GM18951 (cell line): ENCODE results near the gene WDR37.
"Not testable (repeated sequence)": the region's sequence is repeated elsewhere in the genome, so short reads cannot be mapped to it uniquely, and the experiment has no call there.

Experiments used
- POLR2A ChIP-seq: IDR thresholded peaks from 4 replicates; pipeline ENCODE4 v1.6.1; 2011; ENCODE audit warnings: mild to moderate bottlenecking; ENCODE audit not compliant: insufficient read length, insufficient read depth; ENCODE audit errors: extremely low read depth
- in situ Hi-C: fragments of 300-500 bp; cut with MboI; formaldehyde crosslinking; loops from one replicate; pipeline ENCODE4 v1.12.0; 2022; ENCODE audit warnings: low sequenced_read_pairs, mixed read lengths, inconsistent platforms; ENCODE audit not compliant: unreplicated experiment

WDR37 gene

DNA sequence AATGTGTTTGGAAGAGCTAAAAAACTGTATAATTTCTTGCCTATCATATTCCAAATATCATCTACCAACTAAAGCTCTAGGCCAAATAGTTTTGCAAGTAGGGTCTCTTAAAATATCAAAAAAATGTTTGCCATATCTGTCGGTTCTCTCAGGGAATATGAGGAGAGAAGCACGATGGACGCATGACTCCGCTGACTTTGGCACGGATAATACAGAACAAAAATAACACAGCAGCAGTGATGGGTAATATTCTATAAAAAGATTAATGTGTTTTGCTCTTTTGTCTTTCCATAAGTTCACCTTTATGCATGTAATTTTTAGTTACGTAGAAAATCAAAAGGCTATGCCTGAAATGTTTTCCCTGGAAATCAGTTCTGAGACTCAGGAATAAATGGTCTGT, 29.6 kb upstream of the WDR37 start:
- in situ Hi-C loops, result no loop called here
- no peak for TF ChIP-seq POLR2A

DNA sequence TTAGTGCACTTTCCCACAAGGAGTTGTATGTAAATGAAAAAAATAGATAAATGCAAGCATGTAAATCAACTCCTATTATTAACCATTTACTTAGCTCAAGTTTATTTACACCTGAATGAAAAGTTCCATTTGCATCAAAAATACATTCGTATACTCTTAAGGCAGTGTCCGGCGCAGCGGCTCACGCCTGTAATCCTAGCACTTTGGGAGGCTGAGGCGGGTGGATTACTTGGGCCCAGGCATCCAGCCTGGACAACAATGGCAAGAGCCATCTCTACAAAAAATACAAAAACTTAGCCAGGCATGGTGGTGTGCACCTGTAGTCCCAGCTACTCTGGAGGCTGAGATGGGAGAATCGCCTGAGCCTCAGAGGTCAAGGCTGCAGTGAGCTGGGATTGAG, 26.3 kb upstream of the WDR37 start:
- in situ Hi-C loops, result no loop called here
- TF ChIP-seq POLR2A, result no peak

DNA sequence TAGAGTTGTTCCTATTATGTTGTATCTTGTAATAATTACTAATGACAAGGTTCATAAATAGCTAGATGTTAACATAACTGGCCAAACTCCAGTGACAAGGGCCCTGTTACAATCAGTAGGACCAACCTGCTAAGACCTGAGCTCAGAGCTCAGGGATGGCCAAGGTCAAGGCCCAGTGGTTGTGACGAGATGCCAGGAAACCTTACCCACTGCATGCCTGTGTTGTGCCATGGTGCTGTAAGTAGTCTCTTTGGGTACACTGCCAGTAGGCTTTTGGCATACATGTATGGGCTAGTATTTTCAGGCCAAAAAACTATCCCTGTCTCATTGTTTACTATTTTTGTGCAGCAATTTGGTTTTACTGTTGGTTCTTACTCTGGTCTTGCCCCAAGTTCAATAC, 22.6 kb upstream of the WDR37 start:
- in situ Hi-C loops, result no loop called here
- TF ChIP-seq POLR2A, result no peak

DNA sequence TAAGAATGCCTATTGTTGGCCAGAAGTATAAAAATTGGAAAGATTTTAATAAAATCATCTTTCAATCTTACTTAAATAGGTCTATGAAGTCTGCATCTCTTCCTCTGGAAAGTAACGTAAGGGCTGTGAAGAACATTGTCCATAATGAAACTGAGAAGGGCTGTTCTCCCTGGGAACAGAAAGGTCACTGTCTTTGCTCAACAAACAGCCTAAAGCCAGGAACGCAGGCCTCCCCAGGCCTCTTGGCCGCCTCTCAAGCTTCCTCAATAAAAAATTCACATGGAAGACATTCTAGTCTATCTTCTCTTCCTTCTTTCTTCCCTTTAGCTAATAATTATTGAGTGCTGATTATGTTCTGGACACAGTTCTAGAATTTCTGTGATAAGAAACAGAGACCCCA, 21.4 kb upstream of the WDR37 start:
- no peak for TF ChIP-seq POLR2A
- in situ Hi-C loops, result no loop called here

DNA sequence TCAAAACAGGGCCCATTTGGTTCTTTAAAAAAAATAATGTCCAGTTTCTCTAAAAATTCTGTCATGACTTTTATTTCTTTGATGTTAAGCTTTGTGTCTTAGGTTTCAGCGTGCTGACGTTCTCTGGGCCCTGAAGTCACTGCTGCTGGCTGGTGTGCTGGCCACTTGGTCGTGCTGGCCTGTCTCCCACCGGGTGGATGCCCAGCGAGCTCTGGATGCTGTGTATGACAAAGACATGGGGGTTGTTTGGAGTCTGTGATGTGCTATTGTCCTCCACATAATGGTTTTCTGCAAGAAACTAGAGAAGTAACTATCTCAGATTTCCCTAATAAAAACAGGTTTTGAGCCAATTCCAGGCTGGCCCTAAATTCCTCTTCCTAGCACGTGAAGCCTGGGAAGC, 21.0 kb upstream of the WDR37 start:
- in situ Hi-C loops, result no loop called here
- no peak for TF ChIP-seq POLR2A

DNA sequence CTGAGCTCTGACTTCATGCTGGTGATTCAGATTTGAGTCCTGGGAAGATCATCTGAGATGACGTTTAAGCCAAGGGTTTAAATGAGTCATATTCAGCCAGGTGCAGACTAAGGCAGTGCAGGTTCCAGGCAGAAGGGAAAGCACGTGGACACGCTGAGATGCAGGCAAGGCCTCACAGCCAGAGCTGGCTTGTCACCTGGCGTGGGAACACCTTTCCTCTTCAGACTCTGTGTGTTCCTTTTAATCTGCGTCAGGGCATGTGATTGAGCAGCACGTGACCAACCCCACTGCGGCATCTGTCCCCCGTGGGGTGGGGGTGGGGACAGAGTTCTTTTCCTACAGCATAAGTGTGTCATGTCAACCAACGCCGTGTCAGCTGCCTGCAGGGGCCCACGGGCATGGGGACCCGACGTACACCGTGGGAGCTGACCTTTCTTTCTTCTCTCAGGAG, 19.8 kb upstream of the WDR37 start:
- no peak for TF ChIP-seq POLR2A
- in situ Hi-C loops, result no loop called here

DNA sequence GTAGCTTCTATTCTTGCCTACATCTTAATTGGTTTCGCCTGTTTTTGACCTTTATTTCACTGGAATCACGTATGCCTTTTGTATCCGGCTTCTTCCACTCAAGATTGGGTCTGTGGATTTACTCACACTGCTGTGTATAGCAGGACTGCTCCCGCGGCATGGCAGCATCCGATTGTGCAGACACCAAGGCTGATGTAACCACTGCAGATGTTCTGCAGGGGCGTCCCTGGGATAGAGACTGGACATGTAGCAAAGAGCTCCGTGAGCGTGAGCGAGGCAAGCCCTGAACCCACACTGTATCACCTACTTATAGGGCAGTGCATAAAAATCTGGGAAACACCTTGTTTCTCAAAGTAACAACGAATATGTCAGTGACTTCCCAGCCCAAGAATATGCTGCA, 19.1 kb upstream of the WDR37 start:
- peak; percentile 16 for TF ChIP-seq POLR2A
- in situ Hi-C loops, result no loop called here

DNA sequence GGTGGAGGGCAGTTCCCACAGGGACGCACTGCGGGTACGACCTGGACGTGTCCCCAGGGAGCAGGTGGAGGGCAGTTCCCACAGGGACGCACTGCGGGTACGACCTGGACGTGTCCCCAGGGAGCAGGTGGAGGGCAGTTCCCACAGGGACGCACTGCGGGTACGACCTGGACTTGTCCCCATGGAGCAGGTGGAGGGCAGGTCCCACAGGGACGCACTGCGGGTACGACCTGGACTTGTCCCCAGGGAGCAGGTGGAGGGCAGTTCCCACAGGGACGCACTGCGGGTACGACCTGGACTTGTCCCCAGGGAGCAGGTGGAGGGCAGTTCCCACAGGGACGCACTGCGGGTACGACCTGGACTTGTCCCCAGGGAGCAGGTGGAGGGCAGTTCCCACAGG, 17.4 kb upstream of the WDR37 start:
- in situ Hi-C loops, result not testable (repeated sequence)

DNA sequence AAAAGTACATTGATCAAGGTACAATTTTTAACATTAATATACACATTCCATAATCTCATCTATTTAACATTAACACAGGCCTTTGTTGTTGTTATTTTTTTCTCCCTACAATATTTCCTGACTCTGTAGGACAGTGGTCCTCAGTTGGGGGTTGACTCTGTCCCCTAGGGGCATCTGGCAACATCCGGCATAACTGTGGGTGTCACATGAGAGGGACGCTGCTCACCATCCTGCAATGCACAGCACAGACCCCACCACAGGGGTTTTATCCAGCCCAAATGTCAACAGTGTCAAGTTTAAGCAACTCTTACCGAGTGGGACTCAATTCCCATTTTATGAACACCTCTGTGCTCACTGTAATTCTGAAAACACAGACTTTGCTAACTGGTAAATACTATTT, 16.1 kb upstream of the WDR37 start:
- TF ChIP-seq POLR2A, result no peak
- in situ Hi-C loops, result no loop called here

DNA sequence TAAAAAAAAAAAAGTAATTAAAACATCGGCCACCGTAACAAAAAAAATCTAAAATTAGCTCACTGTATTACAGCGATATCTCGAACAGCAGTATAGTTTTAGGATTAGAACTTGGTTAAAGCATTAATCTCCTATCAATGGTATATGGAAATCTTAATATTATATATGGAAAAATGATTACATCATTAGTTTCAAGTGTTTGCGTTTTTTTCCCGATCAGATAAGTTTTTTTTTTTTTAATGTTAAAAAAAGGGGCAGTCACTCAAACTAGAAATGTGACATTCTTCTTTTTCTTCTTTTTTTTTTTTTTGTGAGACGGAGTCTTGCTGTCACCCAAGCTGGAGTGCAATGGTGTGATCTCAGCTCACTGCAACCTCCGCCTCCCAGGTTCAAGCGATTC, 14.7 kb upstream of the WDR37 start:
- no peak for TF ChIP-seq POLR2A
- in situ Hi-C loops, result no loop called here

DNA sequence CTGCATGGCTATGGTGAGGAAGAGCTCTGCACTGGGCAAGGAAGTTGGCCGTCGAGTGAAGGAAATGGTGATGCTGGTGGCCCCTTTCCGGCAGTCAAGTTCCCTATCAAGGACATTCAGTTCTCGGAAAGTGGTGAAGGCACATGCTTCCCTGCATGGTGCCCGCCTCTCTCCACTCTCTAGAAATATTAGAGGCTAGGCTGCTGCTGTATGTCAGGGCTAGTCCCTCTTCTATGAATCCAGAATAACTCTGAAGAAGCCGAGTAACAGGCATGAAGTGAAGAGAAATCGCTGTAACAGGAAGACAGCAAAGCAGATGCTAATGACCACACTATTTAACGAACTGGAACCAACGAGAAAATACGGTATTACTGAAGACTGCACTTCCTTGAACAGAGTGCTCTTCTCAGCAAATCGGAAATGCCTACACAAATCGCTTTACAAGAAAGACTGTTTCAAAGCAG, 12.6 kb upstream of the WDR37 start:
- TF ChIP-seq POLR2A, result peak; percentile 25
- in situ Hi-C loops, result no loop called here

DNA sequence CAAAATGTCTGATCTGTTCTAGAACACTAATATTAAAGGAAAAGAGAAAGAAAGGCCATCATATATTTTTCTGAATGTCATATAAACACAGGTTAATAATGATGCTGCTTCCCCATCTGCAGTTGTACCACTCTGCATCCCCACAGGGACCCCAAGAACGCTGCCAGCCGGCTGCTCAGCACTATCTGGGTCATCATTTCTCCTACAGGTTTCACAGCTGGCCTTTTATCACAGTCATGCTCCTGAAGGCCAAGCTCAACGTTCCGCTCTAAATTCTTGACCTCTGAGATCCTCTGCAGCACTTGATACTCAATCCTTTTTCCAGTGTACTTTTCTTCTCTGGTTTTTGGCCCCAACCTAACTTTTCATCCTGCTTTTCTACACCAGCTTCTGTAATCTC, 12.0 kb upstream of the WDR37 start:
- no peak for TF ChIP-seq POLR2A
- in situ Hi-C loops, result no loop called here

DNA sequence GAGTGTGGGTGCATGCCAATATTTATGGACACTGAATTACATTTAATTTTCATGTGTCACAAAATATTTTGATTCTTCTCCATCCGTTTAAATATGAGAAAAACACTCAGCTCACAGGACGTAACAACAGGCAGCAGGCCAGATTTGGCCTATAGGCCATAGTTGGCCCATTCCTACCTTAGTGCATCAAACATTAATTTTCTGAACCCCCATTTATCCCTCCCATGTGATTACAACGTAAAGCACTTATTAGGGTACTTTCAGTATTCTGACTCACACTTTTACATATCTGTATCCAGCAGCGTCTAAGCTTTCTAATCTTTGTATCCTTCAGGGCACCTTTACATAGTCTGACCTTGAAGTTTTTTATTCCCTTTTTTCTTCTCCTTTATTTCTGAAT, 11.2 kb upstream of the WDR37 start:
- in situ Hi-C loops, result no loop called here
- no peak for TF ChIP-seq POLR2A

DNA sequence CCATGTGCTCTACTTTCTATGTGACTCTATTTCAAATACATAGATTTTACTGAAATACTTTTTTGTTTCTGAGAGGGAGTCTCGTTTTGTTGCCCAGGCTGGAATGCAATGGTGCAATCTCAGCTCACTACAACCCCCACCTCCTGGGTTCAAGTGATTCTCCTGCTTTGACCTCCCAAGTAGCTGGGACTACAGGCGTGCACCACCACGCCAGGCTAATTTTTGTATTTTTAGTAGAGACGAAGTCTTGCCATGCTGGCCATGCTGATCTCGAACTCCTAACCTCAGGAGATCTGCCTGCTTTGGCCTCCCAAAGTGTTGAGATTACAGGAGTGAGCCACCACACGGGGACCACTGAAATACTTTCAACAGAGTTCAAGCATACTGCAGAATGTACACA, 10.8 kb upstream of the WDR37 start:
- in situ Hi-C loops, result no loop called here
- TF ChIP-seq POLR2A, result no peak

DNA sequence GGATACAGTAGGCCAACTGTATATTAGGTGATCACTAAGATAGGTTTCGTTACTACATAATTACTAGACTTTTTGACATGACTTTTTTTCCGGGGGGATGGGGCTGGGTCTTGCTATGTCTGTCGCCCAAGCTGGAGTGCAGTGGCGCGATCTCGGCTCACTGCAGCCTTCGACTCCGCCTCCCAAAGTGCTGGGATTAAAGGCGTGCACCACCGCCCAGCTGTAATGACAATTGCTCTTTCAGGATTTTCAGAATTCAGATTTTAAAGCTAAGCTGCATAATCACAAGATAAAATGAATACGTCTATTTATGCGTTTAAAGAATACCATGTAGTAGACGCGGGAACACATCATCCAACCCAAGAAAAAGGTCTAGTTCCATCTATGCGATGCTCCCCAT, 8.2 kb upstream of the WDR37 start:
- in situ Hi-C loops, result no loop called here
- TF ChIP-seq POLR2A, result no peak
